HG03060 (cell line): ENCODE results near the gene ARID3C.
"Not testable (repeated sequence)": the region's sequence is repeated elsewhere in the genome, so short reads cannot be mapped to it uniquely, and the experiment has no call there.

Experiments used
- ATAC-seq: cut with Tn5 transposase; IDR thresholded peaks from one replicate; pipeline ENCODE4 v1.9.1; 2021; ENCODE audit warnings: low read depth, moderate number of reproducible peaks; ENCODE audit not compliant: unreplicated experiment

The ARID3C gene

DNA sequence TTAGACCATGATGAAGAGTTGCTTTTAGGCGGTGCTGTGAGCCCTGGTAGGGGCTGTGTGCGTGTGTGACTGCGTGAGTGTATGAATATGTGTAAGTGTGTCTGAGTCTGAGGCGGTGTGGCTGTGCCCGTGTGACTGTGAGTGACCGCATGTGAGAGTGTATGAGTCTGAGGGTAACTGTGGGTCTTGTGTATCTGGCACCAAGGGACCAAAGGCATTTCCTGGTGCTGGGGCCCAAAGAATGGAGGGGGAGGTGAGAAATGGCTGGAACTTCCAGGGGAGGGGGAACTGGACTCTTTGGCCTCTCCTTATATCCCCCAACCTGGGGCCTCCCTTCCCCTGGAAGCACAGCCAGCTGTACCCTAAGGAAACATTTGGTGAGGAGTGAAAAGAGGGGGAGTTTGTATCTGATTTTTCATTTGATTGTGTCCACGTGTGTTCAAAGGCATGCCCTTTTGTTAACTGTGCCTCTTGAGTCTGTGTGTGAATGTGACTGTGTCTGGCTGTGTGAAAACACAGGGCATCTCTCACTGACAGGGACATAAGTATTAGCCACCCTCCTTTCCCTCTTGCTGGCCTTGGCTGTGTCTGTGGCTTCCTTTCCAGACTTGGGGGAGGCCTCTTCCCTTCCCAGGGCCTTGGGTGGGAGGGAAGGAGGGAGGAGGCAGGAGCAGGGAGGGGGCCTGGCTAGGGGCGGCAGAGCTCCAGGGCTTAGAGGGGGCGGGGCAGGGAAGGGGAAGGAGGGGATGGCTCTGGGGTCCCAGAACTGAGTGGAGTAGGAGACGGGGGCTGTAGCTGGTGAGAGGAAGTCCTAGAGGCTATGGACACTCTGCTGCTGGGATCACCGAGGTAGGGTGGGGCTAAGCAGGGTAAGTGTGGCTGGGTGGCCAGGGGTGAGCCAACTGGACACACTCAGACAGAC lies 24.5 kb upstream of the ARID3C start:
- ATAC-seq: no peak

DNA sequence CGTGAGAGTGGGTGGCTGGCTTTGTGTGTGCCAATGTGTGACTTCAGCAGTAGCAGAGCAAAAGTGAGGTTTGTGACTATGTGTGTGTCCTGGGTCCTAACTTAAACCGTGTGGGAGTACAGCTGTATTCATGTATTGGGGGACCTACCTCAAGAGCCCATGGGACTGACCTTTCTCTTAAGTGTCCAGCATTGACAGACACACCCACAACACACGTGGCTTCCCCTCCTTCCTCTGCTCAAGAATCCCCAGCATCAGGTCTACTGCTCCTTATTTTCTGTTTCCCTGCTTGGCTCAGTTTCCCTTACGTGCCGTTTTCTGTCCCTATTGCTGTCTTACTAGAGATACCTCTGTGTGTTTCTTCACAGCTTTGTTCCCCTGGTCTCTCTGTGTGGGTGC lies 23.7 kb upstream of the ARID3C start:
- no peak for ATAC-seq

GRCh38 chr9:34651876-34652601 lies 23.2 kb upstream of the ARID3C start, which contains the start of gene IL11RA:
Gene IL11RA, plus strand, starts transcription at chr9:34652185. Its CDS starts 3,033 bp downstream, at chr9:34655218.
- no peak for ATAC-seq

GRCh38 chr9:34651321-34651720 lies 22.5 kb upstream of the ARID3C start:
- ATAC-seq: no peak

- ATAC-seq: no peak
Measured at GRCh38 chr9:34650816-34651215, 21.9 kb upstream of the ARID3C start.

- no peak for ATAC-seq
Measured at GRCh38 chr9:34648673-34649072, 19.8 kb upstream of the ARID3C start.

GRCh38 chr9:34647651-34648050 lies 18.8 kb upstream of the ARID3C start:
- ATAC-seq: no peak

- ATAC-seq: no peak
Measured at GRCh38 chr9:34647084-34647403, 18.2 kb upstream of the ARID3C start.

DNA sequence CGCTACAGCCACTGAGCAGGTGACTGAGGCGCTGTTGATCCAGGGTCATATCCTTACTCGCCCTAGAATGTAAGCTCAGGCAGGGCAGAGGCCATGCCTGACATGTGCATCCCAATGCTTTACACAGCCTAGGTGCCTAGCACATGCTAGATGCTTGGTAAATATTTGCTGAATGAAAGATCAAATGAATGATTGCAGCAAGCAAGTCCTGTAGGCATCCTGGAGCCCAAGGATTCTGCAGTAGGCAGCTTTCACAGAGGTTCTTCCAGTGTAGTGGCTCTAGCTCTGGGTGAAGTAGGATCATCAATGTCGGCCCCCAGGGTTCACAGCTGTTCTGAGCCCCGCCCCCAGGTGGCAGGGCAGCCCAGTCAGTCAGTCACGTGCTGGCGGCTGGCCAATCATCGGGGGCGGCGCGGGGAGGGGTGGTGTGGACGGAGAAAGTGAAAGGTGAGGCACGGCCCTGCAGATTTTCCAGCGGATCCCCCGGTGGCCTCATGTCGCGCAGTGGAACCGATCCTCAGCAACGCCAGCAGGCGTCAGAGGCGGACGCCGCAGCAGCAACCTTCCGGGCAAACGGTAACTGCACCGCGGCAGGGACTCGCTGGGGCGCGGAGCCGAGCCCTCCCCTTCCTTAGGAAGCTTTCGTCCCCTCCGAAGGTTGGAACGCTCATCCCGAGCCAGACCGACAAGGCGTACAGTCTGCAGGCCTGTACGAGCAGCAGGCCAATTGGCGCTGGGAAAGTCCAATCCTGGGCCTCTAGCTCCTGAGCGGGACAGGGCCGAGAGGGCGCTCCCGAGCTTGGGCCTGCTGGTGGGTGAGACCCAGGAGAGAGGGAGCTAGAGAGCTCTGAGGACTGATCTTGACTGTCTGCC lies 17.6 kb upstream of the ARID3C start, which contains the start of gene GALT:
Gene GALT, plus strand, starts transcription at position 465 of the 873 bp plus-strand sequence. Its CDS starts 30 bp downstream, at position 495.
- peak; percentile 58 for ATAC-seq

DNA sequence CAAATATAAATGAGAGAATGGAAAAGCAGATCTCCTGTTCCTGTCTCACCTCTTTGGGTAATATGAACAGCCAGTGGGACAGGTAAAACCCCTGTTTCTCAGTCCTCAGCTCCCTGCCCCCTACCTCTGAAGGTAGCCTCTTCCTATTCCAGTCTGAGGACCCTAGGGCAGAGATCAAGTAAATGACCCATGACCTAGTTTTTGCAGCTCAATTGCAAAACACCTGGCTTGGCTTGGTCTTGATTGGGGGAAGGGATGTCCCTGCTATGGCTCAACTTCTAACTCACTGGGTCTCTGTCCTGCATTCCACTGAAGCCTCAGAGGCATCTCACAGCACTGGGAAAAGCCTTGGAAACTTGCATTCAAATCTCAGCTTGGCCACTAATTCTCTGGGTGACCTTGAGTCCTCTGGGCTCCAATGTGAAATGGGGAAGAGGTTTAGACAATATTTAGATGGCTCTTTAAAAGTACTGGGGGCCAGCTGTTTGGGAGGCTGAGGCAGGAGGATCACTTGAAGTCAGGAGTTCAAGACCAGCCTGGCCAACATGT lies 16.0 kb upstream of the ARID3C start:
- ATAC-seq: no peak

- ATAC-seq: no peak
Measured at GRCh38 chr9:34642679-34643078, 13.8 kb upstream of the ARID3C start.

- ATAC-seq: not testable (repeated sequence)
Measured at GRCh38 chr9:34639322-34639721, 10.5 kb upstream of the ARID3C start.

- ATAC-seq: no peak
Measured at GRCh38 chr9:34638138-34638445, 9.2 kb upstream of the ARID3C start.

- no peak for ATAC-seq
Measured at GRCh38 chr9:34637356-34638137, 8.7 kb upstream of the ARID3C start, which contains the start of gene SIGMAR1. Gene SIGMAR1, minus strand, starts transcription at chr9:34637787. Its CDS starts 90 bp downstream, at chr9:34637697.

DNA sequence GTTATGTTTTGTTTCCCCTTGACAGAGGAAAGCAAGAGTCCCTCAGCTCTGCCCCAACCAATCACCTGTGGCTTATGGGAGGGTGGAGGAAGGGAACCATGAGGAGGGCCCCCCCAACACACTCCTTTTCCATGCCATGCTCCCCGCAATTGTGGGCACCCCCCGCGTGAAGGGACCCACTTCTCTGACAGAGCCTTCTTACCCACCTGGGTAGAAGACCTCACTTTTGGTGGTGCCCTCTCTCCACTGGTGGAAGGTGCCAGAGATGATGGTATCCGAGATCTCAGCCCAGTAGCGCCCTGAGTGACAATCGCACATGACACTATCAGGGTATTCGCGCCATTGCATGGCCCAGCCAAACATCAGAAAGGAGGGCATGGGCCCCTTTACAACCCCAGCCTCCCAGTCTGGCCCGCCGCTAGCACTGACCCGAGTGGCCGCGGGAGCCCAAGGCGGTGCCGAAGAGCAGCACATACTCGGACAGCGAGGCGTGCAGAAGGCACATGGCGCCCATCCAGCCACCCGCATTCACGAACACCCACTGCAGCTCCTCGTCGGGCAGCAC lies 8.0 kb upstream of the ARID3C start:
- no peak for ATAC-seq

- no peak for ATAC-seq
Measured at GRCh38 chr9:34635556-34635955, 6.7 kb upstream of the ARID3C start.

DNA sequence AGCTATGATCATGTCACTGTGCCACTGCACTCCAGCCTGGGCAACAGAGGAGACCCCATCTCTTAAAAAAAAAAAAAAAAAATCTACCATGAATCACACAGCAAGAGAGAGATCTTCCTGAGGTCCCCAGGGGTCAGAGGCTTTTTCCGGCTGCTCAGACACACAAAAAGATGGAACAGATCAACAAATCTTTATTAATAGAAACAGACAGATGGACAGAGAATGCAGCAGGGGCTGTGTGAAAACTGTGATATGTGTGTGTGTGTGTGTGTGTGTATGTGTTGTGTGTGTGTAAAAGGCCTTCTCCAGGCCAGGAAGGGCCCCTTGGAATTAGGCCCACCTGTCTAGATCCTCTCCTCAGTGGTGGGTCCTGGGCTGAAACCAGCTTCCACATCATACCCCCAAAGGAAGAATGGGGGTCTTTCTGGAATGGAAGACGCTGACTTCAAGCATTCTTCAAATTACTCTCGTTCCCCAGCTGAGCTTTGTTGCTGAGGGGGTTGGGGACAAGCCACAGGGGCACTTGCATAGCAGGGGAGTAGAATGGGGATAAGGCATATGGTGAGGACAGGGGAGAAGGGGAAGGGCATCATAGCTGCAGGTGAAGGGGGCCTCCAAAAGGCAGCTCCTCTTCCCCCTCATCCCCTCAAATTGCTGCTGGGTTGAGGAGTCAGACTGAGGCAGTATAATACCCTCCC lies 5.8 kb upstream of the ARID3C start:
- ATAC-seq: no peak

- no peak for ATAC-seq
Measured at GRCh38 chr9:34633851-34634550, 5.1 kb upstream of the ARID3C start.
